Activated CD8-positive, alpha-beta T cell treated with anti-CD3 and anti-CD28 coated beads for 36 hours (primary cell): Measurements from ENCODE around the gene TRIOBP. TPM values are rescaled to one million over a fixed set of nuclear protein-coding genes. Genes with fewer than 3 reads are reported as not detected.

Experiments used
- ATAC-seq: fragments of 200-7000 bp; cut with Tn5 transposase; one replicate; pipeline ENCODE4 v1.10.0; 2021; ENCODE audit warnings: mild to moderate bottlenecking, moderate library complexity
- CTCF ChIA-PET: fragments of 350-600 bp; sonication (Branson Sonifier 250); formaldehyde crosslinking; loops from one replicate; lab custom pipeline; 2021; ENCODE audit warnings: antibody characterized with exemption; lab: Charles Lee
- POLR2A ChIA-PET: fragments of 350-600 bp; sonication (Branson Sonifier 250); formaldehyde crosslinking; loops from one replicate; lab custom pipeline; 2021; ENCODE audit warnings: antibody characterized with exemption; lab: Charles Lee
- DNase-seq: peaks from one replicate; pipeline ENCODE4 v3.0.0-alpha.2; 2020
- H3K27ac Mint-ChIP-seq: one replicate; pipeline ENCODE4 v1.8.0; 2021; ENCODE audit warnings: mild to moderate bottlenecking, mixed read lengths
- H3K27me3 Mint-ChIP-seq: one replicate; pipeline ENCODE4 v1.8.0; 2021; ENCODE audit warnings: mixed read lengths
- H3K36me3 Mint-ChIP-seq: one replicate; pipeline ENCODE4 v1.8.0; 2021; ENCODE audit warnings: low read depth, mixed read lengths
- H3K4me1 Mint-ChIP-seq: one replicate; pipeline ENCODE4 v1.8.0; 2021; ENCODE audit warnings: low read depth, mixed read lengths
- H3K4me3 Mint-ChIP-seq: one replicate; pipeline ENCODE4 v1.8.0; 2021; ENCODE audit warnings: mild to moderate bottlenecking, moderate library complexity, mixed read lengths
- H3K9me3 Mint-ChIP-seq: one replicate; pipeline ENCODE4 v1.8.0; 2021; ENCODE audit warnings: mixed read lengths
- CTCF ChIP-seq: fragments of 200-600 bp; IDR thresholded peaks from one replicate; pipeline ENCODE4 v1.8.0; 2022; ENCODE audit warnings: antibody characterized with exemption, mild to moderate bottlenecking
- intact Hi-C: fragments of 100-400 bp; cut with micrococcal nuclease; formaldehyde crosslinking; loops from one replicate; pipeline ENCODE4 v1.10.0; 2022
- total RNA-seq, 2 experiments: library from RNA; stranded (reverse); gene quantifications; one replicate each; pipeline ENCODE4 v1.2.3, GENCODE V29; 2021

TRIOBP gene
- total RNA-seq, 2 experiments from 2014 or later: 17.8 to 20.7 TPM

GRCh38 chr22:37665487-37665886, 31.4 kb upstream of the TRIOBP start:
- ATAC-seq: no peak
- no peak for DNase-seq
- CTCF ChIA-PET: interaction anchor here (68.1 kb wide), 1 partner anchor 40 kb away, joined by 1770 read pairs; the partner anchor contains the start of genes GGA1 and SH3BP1
- POLR2A ChIA-PET: interaction anchor here (1.1 kb wide), 1 partner anchor 28 kb away, joined by 3 read pairs; no protein-coding TSS in a partner anchor
- intact Hi-C loops: no loop called here
- H3K36me3 Mint-ChIP-seq: peaks cover 30% of the 10 kb centered on the region
- no peak for TF ChIP-seq CTCF
- H3K9me3 Mint-ChIP-seq: no peaks in the 10 kb centered on the region
- no peak overlapping the region for H3K27ac Mint-ChIP-seq
- H3K27me3 Mint-ChIP-seq: no peaks in the 10 kb centered on the region
- no peak overlapping the region for H3K4me3 Mint-ChIP-seq
- H3K4me1 Mint-ChIP-seq: peaks cover 23% of the 10 kb centered on the region

- ATAC-seq (peak; percentile 37), DNase-seq (no peak)
- Mint-ChIP-seq H3K9me3 (no peaks in the 10 kb centered on the region), H3K4me3 (no peak overlapping the region), H3K36me3 (peaks cover 18% of the 10 kb centered on the region), H3K27ac (no peak overlapping the region), H3K4me1 (peaks cover 36% of the 10 kb centered on the region), H3K27me3 (no peaks in the 10 kb centered on the region)
- POLR2A ChIA-PET: interaction anchor here (8.2 kb wide), 1 partner anchor 11 kb away, joined by 49 read pairs; the partner anchor contains the start of gene PDXP
- no peak for TF ChIP-seq CTCF
- CTCF ChIA-PET: interaction anchor here (1.7 to 68.1 kb wide), 3 partner anchors 8 to 44 kb away, joined by 5 to 1770 read pairs (median 17); partner anchors contain the start of genes GGA1 and SH3BP1
- intact Hi-C loops: no loop called here
Measured at GRCh38 chr22:37669586-37669985, 27.3 kb upstream of the TRIOBP start.

GRCh38 chr22:37672206-37672919, 24.5 kb upstream of the TRIOBP start:
- intact Hi-C loops: loop anchor here (2.0 kb wide), 1 partner anchor 14 kb away; the partner anchor contains the start of gene PDXP
- CTCF ChIA-PET: interaction anchor here (0.8 to 68.1 kb wide), 5 partner anchors 9 to 69 kb away, joined by 4 to 1770 read pairs (median 17); partner anchors contain the start of genes GGA1, NOL12 and SH3BP1
- no peaks in the 10 kb centered on the region for H3K9me3 Mint-ChIP-seq
- H3K27me3 Mint-ChIP-seq: no peaks in the 10 kb centered on the region
- POLR2A ChIA-PET: interaction anchor here (0.9 to 8.2 kb wide), 9 partner anchors 10 to 63 kb away, joined by 3 to 49 read pairs (median 6); partner anchors contain the start of genes NOL12 and PDXP
- peak; percentile 28 for DNase-seq
- H3K27ac Mint-ChIP-seq: peak overlapping the region; percentile 55
- peak overlapping the region; percentile 14 for H3K4me3 Mint-ChIP-seq
- H3K36me3 Mint-ChIP-seq: peaks cover 3% of the 10 kb centered on the region
- no peak for ATAC-seq
- no peak for TF ChIP-seq CTCF
- peaks cover 58% of the 10 kb centered on the region for H3K4me1 Mint-ChIP-seq

- Mint-ChIP-seq H3K36me3 (peaks cover 5% of the 10 kb centered on the region), H3K9me3 (no peaks in the 10 kb centered on the region), H3K27me3 (no peaks in the 10 kb centered on the region), H3K4me3 (no peak overlapping the region), H3K27ac (peak overlapping the region; percentile 55), H3K4me1 (peaks cover 64% of the 10 kb centered on the region)
- DNase-seq (peak; percentile 29), ATAC-seq (no peak)
- POLR2A ChIA-PET: interaction anchor here (1.2 to 8.2 kb wide), 6 partner anchors 11 to 36 kb away, joined by 5 to 49 read pairs (median 10); partner anchors contain the start of genes NOL12, PDXP and SH3BP1
- CTCF ChIA-PET: interaction anchor here (68.1 kb wide), 1 partner anchor 48 kb away, joined by 1770 read pairs; the partner anchor contains the start of genes GGA1 and SH3BP1
- intact Hi-C loops: loop anchor here (2.0 kb wide), 1 partner anchor 14 kb away; the partner anchor contains the start of gene PDXP
- no peak for TF ChIP-seq CTCF
Measured at GRCh38 chr22:37672920-37673455, 23.9 kb upstream of the TRIOBP start.
